ENCODE data around the gene RGS17.

RGS17 gene

GRCh38 chr6:153131037-153131981 is at the start of gene RGS17:
Gene RGS17, minus strand, starts transcription at chr6:153131282. Its CDS starts 87,264 bp downstream, at chr6:153044018.
- in situ Hi-C loops (cut with HindIII; ENCODE audit: low pct_unique_long_range_greater_than_20kb, low sequenced_read_pairs) = no loop called here
- no peak for DNase-seq (ENCODE audit: low read depth in 1 of 2, low spot score in 1 of 2)

GRCh38 chr6:153172815-153173214 is 41.7 kb upstream of the RGS17 start:
- no peak for TF ChIP-seq JUND (IDR thresholded peaks at IDR 0.05; ENCODE audit: low read depth)
- in situ Hi-C loops (cut with HindIII; ENCODE audit: low pct_unique_long_range_greater_than_20kb, low sequenced_read_pairs) = no loop called here
- no peak for DNase-seq (ENCODE audit: low read depth in 1 of 2, low spot score in 1 of 2)

More at GRCh38 chr6:153131037-153131981, at the start of gene RGS17:
- TF ChIP-seq JUND (IDR thresholded peaks at IDR 0.05; ENCODE audit: low read depth) = no peak

GRCh38 chr6:153170511-153170910 is 39.4 kb upstream of the RGS17 start:
- in situ Hi-C loops (cut with HindIII; ENCODE audit: low pct_unique_long_range_greater_than_20kb, low sequenced_read_pairs) = no loop called here
- no peak for TF ChIP-seq JUND (IDR thresholded peaks at IDR 0.05; ENCODE audit: low read depth)
- DNase-seq (ENCODE audit: low read depth in 1 of 2, low spot score in 1 of 2) = no peak

GRCh38 chr6:153167907-153168306 is 36.8 kb upstream of the RGS17 start:
- DNase-seq (ENCODE audit: low read depth in 1 of 2, low spot score in 1 of 2) = no peak
- TF ChIP-seq JUND (IDR thresholded peaks at IDR 0.05; ENCODE audit: low read depth) = no peak
- in situ Hi-C loops (cut with HindIII; ENCODE audit: low pct_unique_long_range_greater_than_20kb, low sequenced_read_pairs) = no loop called here

- TF ChIP-seq JUND (IDR thresholded peaks at IDR 0.05; ENCODE audit: low read depth) = no peak
- no peak for DNase-seq (ENCODE audit: low read depth in 1 of 2, low spot score in 1 of 2)
- in situ Hi-C loops (cut with HindIII; ENCODE audit: low pct_unique_long_range_greater_than_20kb, low sequenced_read_pairs) = no loop called here
These were observed 36.2 kb upstream of the RGS17 start for GRCh38 chr6:153167061-153167891.

GRCh38 chr6:153162646-153163045 is 31.6 kb upstream of the RGS17 start:
- TF ChIP-seq JUND (IDR thresholded peaks at IDR 0.05; ENCODE audit: low read depth) = no peak
- in situ Hi-C loops (cut with HindIII; ENCODE audit: low pct_unique_long_range_greater_than_20kb, low sequenced_read_pairs) = no loop called here
- DNase-seq (ENCODE audit: low read depth in 1 of 2, low spot score in 1 of 2) = no peak

- in situ Hi-C loops (cut with HindIII; ENCODE audit: low pct_unique_long_range_greater_than_20kb, low sequenced_read_pairs) = no loop called here
- TF ChIP-seq JUND (IDR thresholded peaks at IDR 0.05; ENCODE audit: low read depth) = no peak
- no peak for DNase-seq (ENCODE audit: low read depth in 1 of 2, low spot score in 1 of 2)
These were observed 31.1 kb upstream of the RGS17 start for GRCh38 chr6:153162172-153162571.

GRCh38 chr6:153160221-153160620 is 29.1 kb upstream of the RGS17 start:
- TF ChIP-seq JUND (IDR thresholded peaks at IDR 0.05; ENCODE audit: low read depth) = no peak
- DNase-seq (ENCODE audit: low read depth in 1 of 2, low spot score in 1 of 2) = no peak
- in situ Hi-C loops (cut with HindIII; ENCODE audit: low pct_unique_long_range_greater_than_20kb, low sequenced_read_pairs) = no loop called here

- no peak for TF ChIP-seq JUND (IDR thresholded peaks at IDR 0.05; ENCODE audit: low read depth)
- in situ Hi-C loops (cut with HindIII; ENCODE audit: low pct_unique_long_range_greater_than_20kb, low sequenced_read_pairs) = no loop called here
- no peak for DNase-seq (ENCODE audit: low read depth in 1 of 2, low spot score in 1 of 2)
These were observed 19.8 kb upstream of the RGS17 start for GRCh38 chr6:153150752-153151440.

- no peak for TF ChIP-seq JUND (IDR thresholded peaks at IDR 0.05; ENCODE audit: low read depth)
- DNase-seq (ENCODE audit: low read depth in 1 of 2, low spot score in 1 of 2) = no peak
- in situ Hi-C loops (cut with HindIII; ENCODE audit: low pct_unique_long_range_greater_than_20kb, low sequenced_read_pairs) = no loop called here
These were observed 19.3 kb upstream of the RGS17 start for GRCh38 chr6:153150371-153150751.

GRCh38 chr6:153149891-153150290 is 18.8 kb upstream of the RGS17 start:
- in situ Hi-C loops (cut with HindIII; ENCODE audit: low pct_unique_long_range_greater_than_20kb, low sequenced_read_pairs) = no loop called here
- no peak for TF ChIP-seq JUND (IDR thresholded peaks at IDR 0.05; ENCODE audit: low read depth)
- no peak for DNase-seq (ENCODE audit: low read depth in 1 of 2, low spot score in 1 of 2)

GRCh38 chr6:153146413-153146812 is 15.3 kb upstream of the RGS17 start:
- no peak for TF ChIP-seq JUND (IDR thresholded peaks at IDR 0.05; ENCODE audit: low read depth)
- in situ Hi-C loops (cut with HindIII; ENCODE audit: low pct_unique_long_range_greater_than_20kb, low sequenced_read_pairs) = no loop called here
- no peak for DNase-seq (ENCODE audit: low read depth in 1 of 2, low spot score in 1 of 2)

Data from T47D (cell line).